COR-L47 (cell line): ENCODE data around the gene PIGN.
A peak's percentile ranks its signal among the peaks of the same experiment; 100 is the strongest.

ENCODE experiments used
- DNase-seq: peaks from one replicate; lab custom pipeline; 2025; lab: John Stamatoyannopoulos, UW

PIGN gene, protein sequence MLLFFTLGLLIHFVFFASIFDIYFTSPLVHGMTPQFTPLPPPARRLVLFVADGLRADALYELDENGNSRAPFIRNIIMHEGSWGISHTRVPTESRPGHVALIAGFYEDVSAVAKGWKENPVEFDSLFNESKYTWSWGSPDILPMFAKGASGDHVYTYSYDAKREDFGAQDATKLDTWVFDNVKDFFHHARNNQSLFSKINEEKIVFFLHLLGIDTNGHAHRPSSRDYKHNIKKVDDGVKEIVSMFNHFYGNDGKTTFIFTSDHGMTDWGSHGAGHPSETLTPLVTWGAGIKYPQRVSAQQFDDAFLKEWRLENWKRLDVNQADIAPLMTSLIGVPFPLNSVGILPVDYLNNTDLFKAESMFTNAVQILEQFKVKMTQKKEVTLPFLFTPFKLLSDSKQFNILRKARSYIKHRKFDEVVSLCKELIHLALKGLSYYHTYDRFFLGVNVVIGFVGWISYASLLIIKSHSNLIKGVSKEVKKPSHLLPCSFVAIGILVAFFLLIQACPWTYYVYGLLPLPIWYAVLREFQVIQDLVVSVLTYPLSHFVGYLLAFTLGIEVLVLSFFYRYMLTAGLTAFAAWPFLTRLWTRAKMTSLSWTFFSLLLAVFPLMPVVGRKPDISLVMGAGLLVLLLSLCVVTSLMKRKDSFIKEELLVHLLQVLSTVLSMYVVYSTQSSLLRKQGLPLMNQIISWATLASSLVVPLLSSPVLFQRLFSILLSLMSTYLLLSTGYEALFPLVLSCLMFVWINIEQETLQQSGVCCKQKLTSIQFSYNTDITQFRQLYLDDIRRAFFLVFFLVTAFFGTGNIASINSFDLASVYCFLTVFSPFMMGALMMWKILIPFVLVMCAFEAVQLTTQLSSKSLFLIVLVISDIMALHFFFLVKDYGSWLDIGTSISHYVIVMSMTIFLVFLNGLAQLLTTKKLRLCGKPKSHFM

DNA sequence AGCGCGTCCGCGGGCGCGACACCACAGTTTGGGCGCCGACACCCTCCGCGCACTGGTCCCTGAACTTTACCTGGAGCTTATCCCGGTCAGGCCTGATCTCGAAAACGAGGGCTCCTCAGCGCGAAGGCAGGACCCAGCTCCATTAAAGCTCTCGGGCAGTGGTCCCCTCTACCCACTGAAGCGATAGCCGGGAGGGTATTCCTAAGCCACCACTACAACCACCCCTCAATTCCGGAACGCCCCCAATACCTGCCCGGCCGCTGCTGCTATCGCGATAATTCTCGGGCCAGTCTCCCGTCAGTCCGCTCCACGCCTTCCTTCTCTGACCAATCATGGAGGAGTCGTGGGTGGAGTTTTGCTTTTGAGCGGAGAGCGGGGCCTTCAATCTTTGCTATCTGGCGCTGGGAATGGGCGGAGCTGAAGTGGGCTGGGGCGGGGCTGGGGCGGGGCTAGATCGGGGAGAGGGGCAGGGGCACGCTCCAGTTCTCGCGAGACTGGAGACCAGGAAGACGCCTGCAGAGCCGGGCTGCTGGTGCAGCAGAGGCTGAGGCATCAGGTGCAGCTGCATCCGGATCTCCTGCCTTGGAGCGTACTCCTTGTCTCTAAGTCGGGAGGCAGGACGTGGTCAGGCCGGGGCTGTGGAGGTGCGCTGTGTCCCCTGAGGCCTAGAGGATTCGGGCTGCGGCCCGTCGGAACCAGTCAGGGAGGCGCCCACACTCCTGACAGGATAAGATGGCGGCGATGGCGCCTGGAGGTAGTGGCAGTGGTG, at the start of gene PIGN, which contains the start of gene RELCH:
Gene PIGN (minus strand): TSS at position 283 of the 769 bp plus-strand sequence. CDS start 25,703 bp downstream, outside the sequence.
Gene RELCH (plus strand): TSS at position 482 of the 769 bp plus-strand sequence. CDS start 251 bp downstream, at position 733.
- DNase-seq, result peak; percentile 100

DNA sequence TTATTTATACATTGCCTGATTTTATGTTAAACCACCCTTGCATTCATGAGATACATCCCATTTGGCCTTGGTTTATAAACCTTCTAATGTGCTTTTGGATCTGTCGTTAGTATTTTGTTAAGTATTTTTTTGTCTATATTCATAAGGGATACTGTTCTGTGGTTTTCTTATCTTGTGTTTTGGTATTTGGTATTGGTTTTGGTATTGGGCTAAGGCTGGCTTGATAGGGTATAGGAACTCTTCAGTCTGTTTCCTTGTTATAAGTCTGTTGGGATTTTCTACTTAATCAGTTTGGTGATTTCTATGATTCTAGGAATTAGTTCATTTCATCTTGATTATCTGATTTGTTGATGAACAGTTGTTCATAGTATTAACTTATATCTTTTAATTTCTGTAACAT, 49.4 kb upstream of the PIGN start:
- DNase-seq, result no peak

DNA sequence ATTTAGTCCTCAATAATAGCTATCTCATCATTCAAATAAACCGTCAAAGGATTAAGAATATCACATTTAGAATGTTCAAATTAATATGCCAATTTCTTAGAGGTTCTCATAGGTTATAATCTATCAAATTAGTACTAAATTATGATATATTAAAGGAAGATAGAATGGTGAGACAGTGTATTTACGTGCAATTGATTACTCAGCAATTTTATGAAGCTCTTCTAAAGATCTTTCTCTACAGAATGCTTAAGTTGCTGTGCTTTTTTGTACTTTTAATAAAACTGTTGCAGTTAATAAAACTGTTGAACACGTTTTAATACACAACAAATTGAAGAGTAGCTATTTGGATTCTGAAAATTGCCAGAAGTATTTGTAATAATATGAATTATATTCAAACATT, 39.2 kb upstream of the PIGN start:
- DNase-seq, result no peak

DNA sequence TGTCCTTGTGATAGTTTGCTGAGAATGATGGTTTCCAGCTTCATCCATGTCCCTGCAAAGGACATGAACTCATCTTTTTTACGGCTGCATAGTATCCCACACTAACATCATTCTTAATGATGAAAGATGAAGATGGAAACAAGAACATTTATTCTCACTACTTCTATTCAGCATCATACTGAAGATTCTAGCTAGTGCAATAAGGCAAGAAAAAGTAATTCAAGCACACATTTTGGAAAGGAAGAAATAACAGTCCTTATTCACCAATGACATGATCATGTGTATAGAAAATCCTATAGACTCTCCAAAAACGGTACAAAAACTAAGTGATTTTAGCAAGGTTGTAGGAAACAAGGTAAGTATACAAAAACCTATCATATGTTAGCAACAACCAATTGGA, 37.4 kb upstream of the PIGN start:
- DNase-seq, result no peak

DNA sequence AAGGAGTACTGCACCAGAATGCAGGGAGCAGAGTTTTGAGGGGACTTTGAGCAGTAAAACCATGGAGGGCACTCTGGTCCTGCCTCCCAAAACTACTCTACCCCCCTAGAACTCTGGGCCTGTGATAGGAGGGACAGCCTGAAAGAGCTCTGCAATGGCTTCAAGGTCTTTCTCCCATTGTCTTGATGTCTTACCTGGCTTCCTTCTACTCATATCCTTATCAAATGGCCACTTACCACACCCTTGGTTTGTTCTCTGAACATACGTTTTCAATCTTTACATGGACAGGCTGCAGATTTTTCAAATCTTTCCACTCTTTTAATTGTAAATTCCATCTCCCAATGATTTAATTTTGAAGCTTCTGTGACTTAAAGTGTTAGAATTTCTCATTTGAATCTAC, 27.9 kb upstream of the PIGN start:
- DNase-seq, result no peak

DNA sequence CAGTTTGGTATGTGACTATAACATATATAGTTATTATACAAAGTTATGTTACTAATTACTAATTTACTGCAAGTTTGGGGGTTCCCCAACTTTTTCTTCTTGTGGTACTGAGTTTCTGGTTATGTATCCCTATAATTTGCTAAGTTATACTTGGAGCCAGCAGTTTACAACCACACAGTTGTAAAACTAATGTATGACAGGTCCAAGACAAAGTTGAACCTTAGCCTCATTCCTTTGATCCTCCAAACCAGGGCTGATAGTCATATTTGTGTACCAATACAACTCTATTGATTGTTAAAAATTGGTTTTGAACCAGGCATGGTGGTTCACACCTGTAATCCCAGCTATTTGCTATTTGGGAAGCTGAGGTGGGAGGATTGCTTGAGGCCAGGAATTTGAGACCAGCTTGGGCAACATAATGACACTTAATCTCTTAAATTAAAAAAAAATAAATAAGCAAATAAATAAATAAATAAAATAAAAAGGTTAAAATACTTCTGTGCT, 24.5 kb upstream of the PIGN start:
- DNase-seq, result no peak

DNA sequence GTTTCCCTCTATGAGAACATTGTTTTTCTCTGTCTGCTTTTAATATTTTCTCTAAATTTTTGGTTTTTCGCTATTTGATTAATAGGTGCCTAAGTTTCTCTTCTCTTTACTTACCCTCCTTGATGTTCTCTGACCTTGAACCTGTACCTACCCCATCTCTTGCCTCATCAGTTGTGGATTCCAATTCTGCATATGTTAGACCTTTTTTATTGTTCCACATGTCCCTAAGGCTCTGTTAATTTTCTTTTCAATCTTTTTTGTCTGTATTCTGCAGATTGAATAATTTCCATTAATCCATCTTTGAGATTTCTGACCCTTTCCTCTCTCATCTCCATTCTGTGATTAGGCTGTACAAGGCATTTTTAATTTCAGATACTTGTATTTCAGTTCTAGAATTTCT, 23.3 kb upstream of the PIGN start:
- DNase-seq, result no peak

DNA sequence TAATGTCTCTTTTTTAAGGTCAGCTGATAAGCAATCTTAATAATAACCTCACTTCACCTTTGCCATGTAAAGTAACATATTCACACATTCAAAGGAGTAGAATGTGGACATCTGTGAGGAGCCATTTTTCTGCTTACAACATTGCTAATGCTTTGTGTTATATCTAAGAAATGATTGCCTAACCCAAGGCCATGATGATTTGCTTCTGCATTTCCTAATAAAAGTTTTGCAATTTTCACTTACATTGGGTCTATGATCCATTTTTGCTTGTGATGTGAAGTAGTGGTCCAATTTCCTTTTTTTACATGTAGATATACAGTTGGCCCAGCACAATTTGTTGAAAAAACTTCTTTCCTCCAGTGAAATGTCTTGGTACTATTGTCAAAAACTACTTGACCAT, 22.2 kb upstream of the PIGN start:
- no peak for DNase-seq

DNA sequence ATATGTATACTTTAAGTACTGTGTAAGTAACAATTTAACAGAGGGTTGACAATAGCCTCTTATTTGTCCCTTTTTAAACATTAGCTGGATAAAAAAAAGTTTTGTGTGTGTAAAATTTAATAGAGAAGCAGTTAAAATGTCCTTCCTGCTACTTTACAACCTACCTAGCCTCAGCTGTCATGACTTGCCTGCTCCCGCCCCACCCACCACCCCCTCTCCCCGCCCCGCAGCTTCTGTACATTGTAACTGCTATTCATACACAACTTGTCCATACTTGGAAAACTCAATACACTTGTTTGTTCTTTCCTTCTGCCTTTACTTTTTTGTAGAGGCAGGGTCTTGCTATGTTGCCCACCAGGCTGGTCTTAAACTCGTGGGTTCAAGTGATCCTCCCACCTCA, 19.7 kb upstream of the PIGN start:
- no peak for DNase-seq

DNA sequence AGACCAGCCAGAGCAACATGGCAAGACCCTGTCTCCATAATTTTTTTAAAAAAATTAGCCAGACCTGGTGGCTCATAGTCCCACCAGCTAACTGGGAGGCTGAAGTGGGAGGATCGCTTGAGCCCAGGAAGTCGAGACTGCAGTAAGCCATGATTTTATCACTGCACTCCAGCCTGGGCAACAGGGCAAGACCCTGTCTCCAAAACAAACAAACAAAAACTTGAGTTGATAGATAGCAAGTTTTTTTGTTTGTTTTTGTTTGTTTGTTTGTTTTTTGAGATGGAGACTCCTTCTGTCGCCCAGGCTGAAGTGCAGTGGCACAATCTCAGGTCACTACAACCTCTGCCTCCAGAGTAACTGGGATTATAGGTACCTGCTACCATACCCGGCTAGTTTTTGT, 19.0 kb upstream of the PIGN start:
- no peak for DNase-seq

DNA sequence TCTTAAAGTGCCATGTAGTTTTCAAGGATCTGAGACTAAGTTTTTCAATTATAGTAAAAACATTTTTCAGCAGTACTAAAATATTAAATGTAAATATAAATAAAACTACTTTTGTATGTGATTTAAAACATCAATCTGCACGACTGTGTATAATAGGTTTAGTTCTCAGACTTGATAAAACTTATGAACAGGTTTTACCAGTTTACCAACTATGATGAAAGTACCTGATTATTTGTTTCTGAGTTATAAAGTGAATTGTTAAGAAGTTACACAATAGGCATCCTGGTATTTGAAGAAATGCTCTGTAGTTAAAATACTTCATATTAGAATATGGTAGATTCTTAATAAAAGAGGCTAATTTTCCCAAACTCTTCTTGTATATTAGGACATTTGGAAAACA, 15.0 kb upstream of the PIGN start:
- no peak for DNase-seq

DNA sequence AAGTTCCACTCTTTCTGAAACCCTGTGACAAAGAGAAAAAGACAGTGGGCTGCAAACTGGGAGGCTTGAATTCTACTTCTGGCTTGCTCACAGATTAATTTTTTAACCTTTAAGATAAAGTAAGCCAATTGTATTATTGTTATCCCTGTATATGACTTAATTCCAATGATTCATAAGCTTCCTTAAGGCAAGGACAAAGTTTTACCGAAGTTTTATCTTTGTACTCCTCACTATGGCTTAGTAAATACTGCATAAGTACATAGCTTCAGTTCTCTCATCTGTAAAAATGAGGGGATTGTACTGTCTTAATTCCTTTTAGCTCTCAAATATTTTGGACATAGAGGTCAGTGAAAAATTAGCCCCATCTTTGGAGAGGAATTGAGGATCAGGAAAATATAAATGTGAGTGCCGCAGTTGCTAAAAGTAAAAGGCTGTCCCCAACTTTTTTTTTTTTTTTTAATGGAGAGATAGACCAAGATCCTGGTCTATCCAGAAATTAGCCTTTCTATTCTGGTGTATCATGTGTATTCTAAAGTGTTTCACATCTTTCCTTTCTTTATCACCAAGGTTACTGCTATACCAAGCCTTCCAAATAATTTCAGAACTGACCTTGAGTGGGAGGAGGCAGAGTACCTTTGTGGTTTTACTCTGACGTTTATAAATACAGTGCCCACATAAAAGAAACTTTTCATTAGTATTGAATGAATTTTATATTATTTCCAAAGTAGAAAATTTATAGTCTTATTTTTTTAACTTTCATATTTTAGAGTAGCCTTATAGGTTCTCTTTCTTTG, 13.5 kb upstream of the PIGN start:
- no peak for DNase-seq

DNA sequence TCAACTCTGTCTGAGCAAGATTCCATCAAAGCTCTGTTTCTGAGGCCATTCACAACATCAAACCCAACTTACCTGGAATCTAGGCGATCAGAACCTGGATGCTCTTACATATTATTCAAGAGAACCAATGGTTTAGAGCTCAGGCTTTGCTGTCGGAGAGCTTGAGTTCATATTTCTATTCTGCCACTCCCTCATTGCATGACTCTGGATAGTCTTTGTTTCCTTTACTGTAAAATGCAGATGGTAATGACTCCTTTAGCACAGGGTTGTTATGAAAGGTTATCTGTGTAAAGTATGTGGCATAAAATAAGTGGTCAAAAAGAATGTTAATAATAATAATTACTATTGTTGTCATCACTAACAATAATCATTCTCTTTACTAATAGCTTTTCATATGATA, 12.8 kb upstream of the PIGN start:
- no peak for DNase-seq

DNA sequence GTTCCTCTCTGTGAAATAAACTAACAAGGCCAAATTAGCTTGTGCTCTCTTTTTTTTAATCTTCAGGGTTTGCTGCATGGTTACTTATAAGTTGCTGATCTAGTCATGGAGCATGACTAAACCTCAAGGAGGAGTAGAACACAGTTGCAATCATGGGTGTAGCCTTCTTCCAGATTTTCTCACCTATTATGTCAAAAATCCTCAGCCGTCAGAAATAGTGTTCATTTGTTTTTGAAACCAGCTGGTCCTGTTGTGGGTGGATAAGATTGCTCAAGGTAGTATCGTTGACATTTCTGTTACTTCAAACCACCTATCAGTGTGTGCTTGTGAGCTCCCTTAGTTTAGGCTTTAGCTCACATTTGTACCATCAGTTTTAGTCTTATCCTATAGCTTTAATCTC, 11.4 kb upstream of the PIGN start:
- DNase-seq, result no peak

DNA sequence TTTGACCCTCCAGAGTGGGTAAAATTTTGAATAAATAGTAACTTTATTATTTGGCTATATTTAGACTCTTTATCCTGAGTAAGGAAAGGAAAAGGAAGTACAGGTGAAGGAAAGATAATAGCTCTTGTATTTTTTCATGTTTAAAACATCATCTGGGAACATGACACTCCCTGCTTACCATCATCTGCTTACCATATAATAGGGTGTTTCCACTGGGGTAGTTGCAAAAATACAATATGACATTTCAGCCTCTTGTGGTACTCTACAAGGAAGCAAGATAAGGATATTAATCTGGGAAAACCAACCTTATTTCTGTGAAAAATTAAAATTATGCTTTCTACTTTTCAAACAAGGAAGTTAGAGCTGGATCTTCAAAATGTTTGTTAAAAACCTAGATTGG, 10.1 kb upstream of the PIGN start:
- no peak for DNase-seq

DNA sequence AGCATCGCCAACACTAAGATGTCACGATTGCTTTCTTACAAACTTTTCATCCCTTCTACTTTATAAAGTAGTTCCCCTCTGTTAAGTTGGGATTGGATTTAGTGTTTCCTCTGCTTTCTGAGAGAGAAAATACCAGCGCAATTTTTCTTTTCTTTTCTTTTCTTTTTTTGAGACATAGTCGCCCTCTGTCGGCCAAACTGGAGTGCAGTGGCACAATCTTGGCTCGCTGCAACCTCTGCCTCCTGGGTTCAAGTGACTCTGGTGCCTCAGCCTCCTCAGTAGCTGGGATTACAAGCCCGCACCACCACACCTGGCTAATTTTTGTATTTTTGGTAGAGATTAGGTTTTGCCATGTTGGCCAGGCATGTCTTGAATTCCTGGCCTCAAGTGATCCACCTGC, 9.2 kb upstream of the PIGN start:
- DNase-seq, result no peak

DNA sequence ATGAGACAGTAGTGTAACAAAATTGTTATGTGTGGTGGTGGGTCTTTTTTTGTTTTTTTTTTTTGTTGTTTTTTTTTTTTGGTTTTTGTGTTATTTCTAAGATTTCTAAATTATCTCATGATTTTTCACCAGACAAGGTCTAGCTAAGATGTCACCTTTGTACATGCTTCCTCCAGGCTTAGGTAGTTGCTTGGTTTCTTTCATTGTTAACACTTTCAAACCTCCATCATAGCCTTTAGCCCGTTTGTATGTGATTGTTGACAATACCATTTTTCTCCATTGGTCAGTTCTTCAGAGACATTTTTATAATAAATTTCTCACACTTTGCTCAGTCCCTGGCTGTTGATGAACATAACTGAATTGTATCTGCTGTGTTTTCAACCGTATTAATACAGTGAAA, 2.4 kb upstream of the PIGN start:
- DNase-seq, result no peak

DNA sequence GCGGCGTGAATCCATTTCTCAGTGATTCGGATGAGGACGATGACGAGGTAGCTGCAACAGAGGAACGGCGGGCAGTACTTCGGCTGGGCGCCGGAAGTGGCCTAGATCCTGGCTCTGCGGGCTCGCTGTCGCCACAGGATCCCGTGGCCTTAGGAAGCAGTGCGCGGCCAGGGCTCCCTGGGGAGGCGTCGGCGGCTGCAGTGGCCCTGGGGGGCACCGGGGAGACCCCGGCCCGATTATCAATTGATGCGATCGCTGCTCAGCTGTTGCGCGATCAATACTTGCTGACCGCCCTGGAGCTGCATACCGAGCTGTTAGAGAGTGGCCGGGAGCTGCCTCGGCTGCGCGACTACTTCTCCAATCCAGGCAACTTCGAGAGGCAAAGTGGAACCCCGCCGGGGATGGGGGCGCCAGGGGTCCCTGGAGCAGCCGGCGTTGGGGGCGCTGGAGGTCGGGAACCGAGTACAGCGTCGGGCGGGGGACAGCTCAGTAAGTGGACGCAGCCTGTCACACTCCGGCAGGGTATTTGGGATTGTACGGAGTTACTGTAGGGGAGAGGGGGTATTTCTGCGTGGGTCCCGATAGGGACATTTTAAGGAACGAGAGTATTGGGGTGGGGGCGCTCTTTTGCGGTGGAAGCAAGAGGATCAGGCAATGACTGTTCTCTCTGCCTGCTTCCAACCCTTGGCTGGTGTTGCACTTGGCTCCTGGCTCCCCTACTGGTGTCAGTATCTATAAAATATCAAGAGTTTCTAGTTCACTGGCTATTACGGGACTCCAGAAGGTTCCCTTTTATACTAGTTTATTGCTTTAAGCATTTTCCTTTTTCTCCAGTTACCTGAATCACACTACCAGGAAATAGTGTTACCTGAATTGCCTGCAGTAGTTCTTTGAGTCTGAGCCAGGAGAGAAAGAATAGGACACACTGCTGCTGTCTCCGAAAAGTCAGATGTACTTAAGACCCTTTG, 971 bp upstream of the PIGN start:
- peak; percentile 70 for DNase-seq

DNA sequence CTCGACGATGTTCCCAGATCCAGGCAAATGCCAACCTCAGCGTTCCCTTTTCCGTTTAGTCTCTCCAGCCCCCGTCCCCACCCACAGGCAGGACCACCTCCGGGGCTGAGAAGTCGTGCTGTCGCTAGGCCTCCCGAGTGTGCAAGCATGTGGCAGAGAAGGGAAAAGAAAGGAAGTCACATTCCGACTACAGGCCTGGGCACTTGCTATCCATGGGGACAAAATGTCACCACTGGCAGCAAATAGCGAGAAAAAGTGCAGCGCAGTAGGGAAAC, 420 bp downstream of the PIGN start:
- DNase-seq, result peak; percentile 70

DNA sequence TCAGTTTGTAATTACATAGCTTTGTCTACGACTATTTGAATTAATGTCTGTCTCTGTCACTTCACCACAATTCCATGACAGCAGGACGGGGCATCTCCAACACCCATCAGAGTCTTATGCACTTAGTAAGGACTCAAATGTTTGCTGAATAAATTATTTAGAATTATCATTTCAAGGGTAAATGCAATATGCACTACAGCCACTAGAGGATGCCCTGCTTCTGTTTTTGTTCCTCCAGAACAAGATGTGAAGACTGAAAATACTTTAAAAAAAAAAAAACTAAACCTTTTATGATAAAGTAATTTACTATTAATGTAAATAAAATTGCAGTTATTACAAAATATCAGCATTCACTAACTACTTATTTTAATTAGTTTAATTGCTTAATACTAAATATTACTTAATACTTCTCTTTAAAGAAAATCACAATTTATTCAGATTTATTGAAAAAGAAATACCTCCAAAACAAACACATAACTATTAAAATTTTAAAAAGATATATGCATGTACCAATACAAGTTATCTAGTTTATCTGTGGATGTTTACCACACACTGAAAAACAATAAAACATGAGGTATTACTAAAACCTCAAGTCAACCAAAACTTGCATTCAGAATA, 3.2 kb downstream of the PIGN start:
- peak; percentile 54 for DNase-seq
